Measurements from ENCODE around the gene TTC28.
"Not testable (repeated sequence)": the region's sequence is repeated elsewhere in the genome, so short reads cannot be mapped to it uniquely, and the experiment has no call there.

TTC28 gene

DNA sequence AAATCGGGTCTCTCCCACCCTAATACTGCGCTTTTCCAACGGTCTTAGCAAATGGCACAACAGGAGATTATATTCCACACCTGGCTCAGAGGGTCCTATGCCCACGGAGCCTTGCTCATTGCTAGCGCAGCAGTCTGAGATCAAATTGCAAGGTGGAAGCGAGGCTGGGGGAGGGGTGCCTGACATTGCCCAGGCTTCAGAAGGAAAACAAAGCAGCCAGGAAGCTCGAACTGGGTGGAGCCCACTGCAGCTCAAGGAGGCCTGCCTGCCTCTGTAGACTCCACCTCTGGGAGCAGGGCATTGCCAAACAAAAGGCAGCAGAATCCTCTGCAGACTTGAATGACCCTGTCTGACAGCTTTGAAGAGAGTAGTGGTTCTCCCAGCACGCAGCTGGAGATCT lies 488.1 kb downstream of the TTC28 start:
- WGBS, result 90% methylated on average over 8 of the region's 8 CpGs
- H3K4me1 ChIP-seq (ENCODE audit: control insufficient read depth, insufficient read depth, low read depth, low read length); H3K9ac ChIP-seq (ENCODE audit: low read length); H3K4me3 ChIP-seq (ENCODE audit: insufficient read depth in 1 of 2, low read depth in 1 of 2, low read length in 2 of 2); DNase-seq; H3K18ac ChIP-seq (ENCODE audit: low read depth in 1 of 2, low read length in 2 of 2); H2BK5ac ChIP-seq (ENCODE audit: low read depth, low read length, poor library complexity, severe bottlenecking); H2BK120ac ChIP-seq (ENCODE audit: low read depth, low read length); H3K9me3 ChIP-seq (ENCODE audit: control insufficient read depth, low read length); H4K91ac ChIP-seq (ENCODE audit: low read length); H2BK12ac ChIP-seq (ENCODE audit: low read length in 2 of 2); H2BK15ac ChIP-seq (ENCODE audit: low read depth, poor library complexity, severe bottlenecking); H3K4ac ChIP-seq (ENCODE audit: low read depth in 1 of 2, low read length in 2 of 2); H2AFZ ChIP-seq (ENCODE audit: low read depth, low read length); H3K27ac ChIP-seq (ENCODE audit: low read length, poor library complexity, severe bottlenecking); H2AK5ac ChIP-seq (ENCODE audit: low read length, severe bottlenecking); H3K27me3 ChIP-seq (ENCODE audit: control insufficient read depth in 1 of 2, insufficient read depth in 1 of 2, low read length in 2 of 2); H3K4me2 ChIP-seq (ENCODE audit: low read length, poor library complexity, severe bottlenecking); H3K36me3 ChIP-seq (ENCODE audit: control insufficient read depth in 1 of 2, insufficient read depth in 2 of 2, low read depth in 1 of 2, low read length in 2 of 2); H3K14ac ChIP-seq (ENCODE audit: low read length in 2 of 2); H4K8ac ChIP-seq (ENCODE audit: low read length); H3K23ac ChIP-seq (ENCODE audit: low read length in 2 of 2): not testable (repeated sequence)
- peaks cover 14% of the 10 kb centered on the region for H3K79me1 ChIP-seq (replicated peaks; ENCODE audit: low read length, poor library complexity, severe bottlenecking)

DNA sequence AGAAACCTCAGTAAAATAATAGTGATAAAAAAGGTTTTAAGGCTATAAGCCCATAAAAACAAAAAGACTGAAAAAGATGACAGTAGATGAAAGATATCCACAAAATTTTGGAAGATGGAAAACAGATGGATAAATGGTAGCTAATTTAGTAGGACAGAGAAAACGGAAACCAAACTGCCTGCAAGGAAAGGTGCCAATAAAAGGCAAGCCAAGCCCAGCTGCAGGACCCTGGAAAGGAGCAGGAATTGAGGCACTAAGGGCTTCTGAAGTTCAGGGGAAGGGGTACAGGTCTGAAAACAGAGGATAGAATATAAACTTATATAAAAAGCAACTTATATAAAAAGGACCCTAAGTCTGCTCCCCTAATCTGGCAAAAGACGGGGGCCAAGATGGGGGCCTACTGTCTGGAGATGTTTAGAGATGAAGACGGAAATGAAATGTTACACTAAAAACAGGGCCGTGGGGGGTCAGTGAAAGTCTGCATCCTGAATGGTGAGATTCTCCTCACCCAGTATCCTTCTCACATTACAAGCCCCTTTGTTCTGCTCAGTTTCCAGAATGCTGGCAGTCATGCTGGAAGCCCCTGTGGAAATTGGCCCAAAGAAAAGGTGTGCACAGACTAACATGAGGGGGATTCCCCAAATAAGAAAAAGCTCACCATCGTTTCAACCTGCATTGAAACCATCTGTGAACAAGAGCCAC lies 491.3 kb downstream of the TTC28 start:
- Histone ChIP-seq H2BK5ac (ENCODE audit: low read depth, low read length, poor library complexity, severe bottlenecking) (no peak overlapping the region), H3K27me3 (ENCODE audit: control insufficient read depth in 1 of 2, insufficient read depth in 1 of 2, low read length in 2 of 2) (no peaks in the 10 kb centered on the region)
- no peak for DNase-seq

DNA sequence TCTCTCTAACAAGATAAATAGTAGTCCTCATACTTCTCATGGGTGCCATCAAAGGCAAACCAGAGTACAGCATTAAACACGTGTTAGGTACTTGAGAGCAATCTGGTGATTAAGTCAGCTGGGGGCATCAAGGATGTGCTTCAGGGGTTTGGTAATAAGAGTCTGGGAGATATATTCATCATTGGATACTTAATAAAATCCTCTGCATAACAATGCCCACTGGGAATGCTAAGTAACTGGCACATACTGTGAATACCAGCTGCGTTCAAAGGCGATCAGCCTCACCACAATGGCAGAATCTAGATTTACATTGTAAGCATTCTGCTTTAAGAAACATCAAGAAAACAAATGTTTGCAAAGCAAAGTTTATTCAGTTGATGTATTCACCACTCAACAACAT lies 492.0 kb downstream of the TTC28 start:
- Histone ChIP-seq H2AK5ac (ENCODE audit: low read length, severe bottlenecking) (no peak overlapping the region), H3K79me1 (replicated peaks; ENCODE audit: low read length, poor library complexity, severe bottlenecking) (peaks cover 19% of the 10 kb centered on the region), H2BK12ac (ENCODE audit: low read length in 2 of 2) (no peak overlapping the region), H4K91ac (ENCODE audit: low read length) (no peak overlapping the region), H3K27me3 (ENCODE audit: control insufficient read depth in 1 of 2, insufficient read depth in 1 of 2, low read length in 2 of 2) (no peaks in the 10 kb centered on the region), H3K36me3 (ENCODE audit: control insufficient read depth in 1 of 2, insufficient read depth in 2 of 2, low read depth in 1 of 2, low read length in 2 of 2) (no peaks in the 10 kb centered on the region), H2BK15ac (ENCODE audit: low read depth, poor library complexity, severe bottlenecking) (no peak overlapping the region), H3K4me3 (ENCODE audit: insufficient read depth in 1 of 2, low read depth in 1 of 2, low read length in 2 of 2) (no peak overlapping the region), H4K8ac (ENCODE audit: low read length) (no peak overlapping the region), H3K27ac (ENCODE audit: low read length, poor library complexity, severe bottlenecking) (no peak overlapping the region), H2BK5ac (ENCODE audit: low read depth, low read length, poor library complexity, severe bottlenecking) (no peak overlapping the region), H3K18ac (ENCODE audit: low read depth in 1 of 2, low read length in 2 of 2) (no peak overlapping the region), H3K14ac (ENCODE audit: low read length in 2 of 2) (no peak overlapping the region), H3K4me1 (ENCODE audit: control insufficient read depth, insufficient read depth, low read depth, low read length) (no peaks in the 10 kb centered on the region), H3K4ac (ENCODE audit: low read depth in 1 of 2, low read length in 2 of 2) (no peak overlapping the region), H2BK120ac (ENCODE audit: low read depth, low read length) (no peak overlapping the region), H2AFZ (ENCODE audit: low read depth, low read length) (no peak overlapping the region), H3K9me3 (ENCODE audit: control insufficient read depth, low read length) (no peaks in the 10 kb centered on the region), H3K23ac (ENCODE audit: low read length in 2 of 2) (no peak overlapping the region), H3K4me2 (ENCODE audit: low read length, poor library complexity, severe bottlenecking) (no peak overlapping the region), H3K9ac (ENCODE audit: low read length) (no peak overlapping the region)
- WGBS, result 90% methylated on average over 3 of the region's 3 CpGs
- DNase-seq, result no peak

More for the DNA sequence above, 491.3 kb downstream of the TTC28 start:
- Histone ChIP-seq H3K23ac (ENCODE audit: low read length in 2 of 2) (no peak overlapping the region), H2BK12ac (ENCODE audit: low read length in 2 of 2) (no peak overlapping the region), H3K4ac (ENCODE audit: low read depth in 1 of 2, low read length in 2 of 2) (no peak overlapping the region), H3K9ac (ENCODE audit: low read length) (no peak overlapping the region), H2BK15ac (ENCODE audit: low read depth, poor library complexity, severe bottlenecking) (no peak overlapping the region), H3K14ac (ENCODE audit: low read length in 2 of 2) (no peak overlapping the region), H3K79me1 (replicated peaks; ENCODE audit: low read length, poor library complexity, severe bottlenecking) (peaks cover 16% of the 10 kb centered on the region), H3K4me3 (ENCODE audit: insufficient read depth in 1 of 2, low read depth in 1 of 2, low read length in 2 of 2) (no peak overlapping the region), H3K36me3 (ENCODE audit: control insufficient read depth in 1 of 2, insufficient read depth in 2 of 2, low read depth in 1 of 2, low read length in 2 of 2) (no peaks in the 10 kb centered on the region), H2AFZ (ENCODE audit: low read depth, low read length) (no peak overlapping the region), H2AK5ac (ENCODE audit: low read length, severe bottlenecking) (no peak overlapping the region), H4K8ac (ENCODE audit: low read length) (no peak overlapping the region), H3K4me1 (ENCODE audit: control insufficient read depth, insufficient read depth, low read depth, low read length) (no peaks in the 10 kb centered on the region), H3K4me2 (ENCODE audit: low read length, poor library complexity, severe bottlenecking) (no peak overlapping the region), H3K27ac (ENCODE audit: low read length, poor library complexity, severe bottlenecking) (no peak overlapping the region), H3K9me3 (ENCODE audit: control insufficient read depth, low read length) (no peaks in the 10 kb centered on the region), H2BK120ac (ENCODE audit: low read depth, low read length) (no peak overlapping the region), H4K91ac (ENCODE audit: low read length) (no peak overlapping the region), H3K18ac (ENCODE audit: low read depth in 1 of 2, low read length in 2 of 2) (no peak overlapping the region)
- 81% methylated on average over 4 of the region's 5 CpGs for WGBS

DNA sequence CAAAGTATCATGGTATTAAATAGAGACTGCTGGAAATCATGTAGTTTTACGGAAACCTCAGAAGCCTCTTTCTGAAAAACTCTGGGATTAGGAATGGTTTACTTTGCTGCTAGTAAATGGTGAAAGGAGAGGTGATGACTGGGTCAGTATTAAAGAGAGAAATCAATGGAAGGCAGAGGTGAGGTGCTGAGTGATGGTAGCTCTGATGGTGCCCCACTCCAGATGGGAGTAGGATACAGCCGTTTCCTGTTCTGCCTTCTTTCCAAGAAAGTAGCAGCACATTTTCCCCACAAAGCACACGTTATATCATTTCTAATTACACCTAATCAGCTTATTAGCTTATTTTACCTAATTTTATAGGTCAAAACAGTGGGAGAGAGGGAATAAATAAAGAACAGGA lies 493.0 kb downstream of the TTC28 start:
- H2AFZ ChIP-seq (ENCODE audit: low read depth, low read length), result no peak overlapping the region
- H3K9me3 ChIP-seq (ENCODE audit: control insufficient read depth, low read length), result no peaks in the 10 kb centered on the region
- no peak overlapping the region for H2BK12ac ChIP-seq (ENCODE audit: low read length in 2 of 2)
- no peak overlapping the region for H2AK5ac ChIP-seq (ENCODE audit: low read length, severe bottlenecking)
- H3K14ac ChIP-seq (ENCODE audit: low read length in 2 of 2), result no peak overlapping the region
- H3K4me3 ChIP-seq (ENCODE audit: insufficient read depth in 1 of 2, low read depth in 1 of 2, low read length in 2 of 2), result no peak overlapping the region
- H3K4me2 ChIP-seq (ENCODE audit: low read length, poor library complexity, severe bottlenecking), result no peak overlapping the region
- peaks cover 19% of the 10 kb centered on the region for H3K79me1 ChIP-seq (replicated peaks; ENCODE audit: low read length, poor library complexity, severe bottlenecking)
- H3K27me3 ChIP-seq (ENCODE audit: control insufficient read depth in 1 of 2, insufficient read depth in 1 of 2, low read length in 2 of 2), result no peaks in the 10 kb centered on the region
- H3K27ac ChIP-seq (ENCODE audit: low read length, poor library complexity, severe bottlenecking), result no peak overlapping the region
- H3K23ac ChIP-seq (ENCODE audit: low read length in 2 of 2), result no peak overlapping the region
- no peak overlapping the region for H3K9ac ChIP-seq (ENCODE audit: low read length)
- H4K91ac ChIP-seq (ENCODE audit: low read length), result no peak overlapping the region
- no peak overlapping the region for H3K4ac ChIP-seq (ENCODE audit: low read depth in 1 of 2, low read length in 2 of 2)
- no peak overlapping the region for H3K18ac ChIP-seq (ENCODE audit: low read depth in 1 of 2, low read length in 2 of 2)
- H2BK5ac ChIP-seq (ENCODE audit: low read depth, low read length, poor library complexity, severe bottlenecking), result no peak overlapping the region
- peaks cover under 1% of the 10 kb centered on the region for H3K4me1 ChIP-seq (ENCODE audit: control insufficient read depth, insufficient read depth, low read depth, low read length)
- no peak overlapping the region for H2BK15ac ChIP-seq (ENCODE audit: low read depth, poor library complexity, severe bottlenecking)
- no peak overlapping the region for H4K8ac ChIP-seq (ENCODE audit: low read length)
- H2BK120ac ChIP-seq (ENCODE audit: low read depth, low read length), result no peak overlapping the region
- WGBS, result 88% methylated on average over 1 of the region's 3 CpGs
- H3K36me3 ChIP-seq (ENCODE audit: control insufficient read depth in 1 of 2, insufficient read depth in 2 of 2, low read depth in 1 of 2, low read length in 2 of 2), result no peaks in the 10 kb centered on the region
- DNase-seq, result no peak
